Measurements from ENCODE around the gene IDI2. TPM values are rescaled to one million over a fixed set of nuclear protein-coding genes. Genes with fewer than 3 reads are reported as not detected.
"Not testable (repeated sequence)": the region's sequence is repeated elsewhere in the genome, so short reads cannot be mapped to it uniquely, and the experiment has no call there.

Gene IDI2
- total and polyA plus RNA-seq, 5 donors: 0.23 to 0.29 (median 0.23) TPM; not detected in 2

GRCh38 chr10:1029838-1030237 lies 4.2 kb upstream of the IDI2 start:
- 99% methylated on average over 7 of the region's 7 CpGs for WGBS
- H3K27me3 ChIP-seq (ENCODE audit: control insufficient read depth, insufficient read depth): no peaks in the 10 kb centered on the region
- DNase-seq (no peak), ATAC-seq (no peak)
- intact Hi-C loops (cut with DNase I): no loop called here
- H3K27ac ChIP-seq (ENCODE audit: low read length): no peak overlapping the region
- H3K4me1 ChIP-seq (ENCODE audit: control insufficient read depth, insufficient read depth, low read length): no peaks in the 10 kb centered on the region
- no peaks in the 10 kb centered on the region for H3K9me3 ChIP-seq (ENCODE audit: control insufficient read depth, low read length)
- no peak overlapping the region for H3K4me3 ChIP-seq (ENCODE audit: low read length)

- intact Hi-C loops (cut with DNase I): no loop called here
- ATAC-seq: no peak
- no peak for DNase-seq
- no peak overlapping the region for H3K27ac ChIP-seq (ENCODE audit: low read length)
- WGBS: 60% methylated on average over 6 of the region's 6 CpGs
- no peaks in the 10 kb centered on the region for H3K4me1 ChIP-seq (ENCODE audit: control insufficient read depth, insufficient read depth, low read length)
- H3K4me3 ChIP-seq (ENCODE audit: low read length): no peak overlapping the region
- no peaks in the 10 kb centered on the region for H3K9me3 ChIP-seq (ENCODE audit: control insufficient read depth, low read length)
- H3K27me3 ChIP-seq (ENCODE audit: control insufficient read depth, insufficient read depth): no peaks in the 10 kb centered on the region
Measured at GRCh38 chr10:1026578-1026977, 919 bp upstream of the IDI2 start.

GRCh38 chr10:1024103-1024502 lies 1.6 kb downstream of the IDI2 start:
- ATAC-seq: no peak
- no peaks in the 10 kb centered on the region for H3K27me3 ChIP-seq (ENCODE audit: control insufficient read depth, insufficient read depth)
- H3K4me1 ChIP-seq (ENCODE audit: control insufficient read depth, insufficient read depth, low read length): no peaks in the 10 kb centered on the region
- H3K4me3 ChIP-seq (ENCODE audit: low read length): no peak overlapping the region
- intact Hi-C loops (cut with DNase I): no loop called here
- 87% methylated on average over 12 of the region's 12 CpGs for WGBS
- H3K27ac ChIP-seq (ENCODE audit: low read length): no peak overlapping the region
- DNase-seq: no peak
- H3K9me3 ChIP-seq (ENCODE audit: control insufficient read depth, low read length): no peaks in the 10 kb centered on the region

GRCh38 chr10:1022413-1022812 lies 3.2 kb downstream of the IDI2 start:
- DNase-seq (no peak), ATAC-seq (peak; percentile 64 to 81)
- H3K4me3 ChIP-seq (ENCODE audit: low read length): peak overlapping the region; percentile 14
- no peaks in the 10 kb centered on the region for H3K27me3 ChIP-seq (ENCODE audit: control insufficient read depth, insufficient read depth)
- H3K27ac ChIP-seq (ENCODE audit: low read length): no peak overlapping the region
- 71% methylated on average over 12 of the region's 12 CpGs for WGBS
- intact Hi-C loops (cut with DNase I): no loop called here
- H3K9me3 ChIP-seq (ENCODE audit: control insufficient read depth, low read length): no peaks in the 10 kb centered on the region
- H3K4me1 ChIP-seq (ENCODE audit: control insufficient read depth, insufficient read depth, low read length): no peaks in the 10 kb centered on the region

GRCh38 chr10:1020958-1021357 lies 4.7 kb downstream of the IDI2 start:
- no peaks in the 10 kb centered on the region for H3K9me3 ChIP-seq (ENCODE audit: control insufficient read depth, low read length)
- intact Hi-C loops (cut with DNase I): no loop called here
- DNase-seq: no peak
- peak; percentile 19 to 27 for ATAC-seq
- no peaks in the 10 kb centered on the region for H3K27me3 ChIP-seq (ENCODE audit: control insufficient read depth, insufficient read depth)
- H3K4me3 ChIP-seq (ENCODE audit: low read length): no peak overlapping the region
- no peaks in the 10 kb centered on the region for H3K4me1 ChIP-seq (ENCODE audit: control insufficient read depth, insufficient read depth, low read length)
- whole genome bisulfite sequencing: 96% methylated on average over 9 of the region's 9 CpGs
- no peak overlapping the region for H3K27ac ChIP-seq (ENCODE audit: low read length)

- intact Hi-C loops (cut with DNase I): no loop called here
- no peaks in the 10 kb centered on the region for H3K27me3 ChIP-seq (ENCODE audit: control insufficient read depth, insufficient read depth)
- H3K4me3 ChIP-seq (ENCODE audit: low read length): no peak overlapping the region
- no peak for DNase-seq
- no peak overlapping the region for H3K27ac ChIP-seq (ENCODE audit: low read length)
- H3K9me3 ChIP-seq (ENCODE audit: control insufficient read depth, low read length): no peaks in the 10 kb centered on the region
- WGBS: 95% methylated on average over 10 of the region's 10 CpGs
- H3K4me1 ChIP-seq (ENCODE audit: control insufficient read depth, insufficient read depth, low read length): no peaks in the 10 kb centered on the region
- peak in 1 of 2 donors; percentile 14 for ATAC-seq
Measured at GRCh38 chr10:1020460-1020859, 5.2 kb downstream of the IDI2 start.

GRCh38 chr10:1019362-1019761 lies 6.3 kb downstream of the IDI2 start:
- 92% methylated on average over 10 of the region's 10 CpGs for WGBS
- no peaks in the 10 kb centered on the region for H3K27me3 ChIP-seq (ENCODE audit: control insufficient read depth, insufficient read depth)
- no peak overlapping the region for H3K4me3 ChIP-seq (ENCODE audit: low read length)
- intact Hi-C loops (cut with DNase I): no loop called here
- H3K9me3 ChIP-seq (ENCODE audit: control insufficient read depth, low read length): no peaks in the 10 kb centered on the region
- ATAC-seq (no peak), DNase-seq (no peak)
- H3K4me1 ChIP-seq (ENCODE audit: control insufficient read depth, insufficient read depth, low read length): no peaks in the 10 kb centered on the region
- no peak overlapping the region for H3K27ac ChIP-seq (ENCODE audit: low read length)

GRCh38 chr10:1015688-1016087 lies 10.0 kb downstream of the IDI2 start:
- ATAC-seq: no peak
- no peaks in the 10 kb centered on the region for H3K9me3 ChIP-seq (ENCODE audit: control insufficient read depth, low read length)
- H3K27ac ChIP-seq (ENCODE audit: low read length): no peak overlapping the region
- no peaks in the 10 kb centered on the region for H3K27me3 ChIP-seq (ENCODE audit: control insufficient read depth, insufficient read depth)
- 91% methylated on average over 11 of the region's 11 CpGs for WGBS
- intact Hi-C loops (cut with DNase I): no loop called here
- H3K4me1 ChIP-seq (ENCODE audit: control insufficient read depth, insufficient read depth, low read length): no peaks in the 10 kb centered on the region
- no peak for DNase-seq
- H3K4me3 ChIP-seq (ENCODE audit: low read length): no peak overlapping the region

GRCh38 chr10:1011696-1012095 lies 14.0 kb downstream of the IDI2 start:
- ATAC-seq (peak in 1 of 2 donors; percentile 29), DNase-seq (no peak)
- WGBS: 94% methylated on average over 16 of the region's 16 CpGs
- H3K4me1 ChIP-seq (ENCODE audit: control insufficient read depth, insufficient read depth, low read length): no peaks in the 10 kb centered on the region
- no peak overlapping the region for H3K4me3 ChIP-seq (ENCODE audit: low read length)
- no peaks in the 10 kb centered on the region for H3K27me3 ChIP-seq (ENCODE audit: control insufficient read depth, insufficient read depth)
- intact Hi-C loops (cut with DNase I): no loop called here
- no peaks in the 10 kb centered on the region for H3K9me3 ChIP-seq (ENCODE audit: control insufficient read depth, low read length)
- H3K27ac ChIP-seq (ENCODE audit: low read length): no peak overlapping the region

GRCh38 chr10:1010703-1011102 lies 15.0 kb downstream of the IDI2 start:
- ATAC-seq (peak; percentile 28 to 38), DNase-seq (no peak)
- Histone ChIP-seq H3K4me3 (ENCODE audit: low read length) (no peak overlapping the region), H3K4me1 (ENCODE audit: control insufficient read depth, insufficient read depth, low read length) (no peaks in the 10 kb centered on the region), H3K9me3 (ENCODE audit: control insufficient read depth, low read length) (no peaks in the 10 kb centered on the region), H3K27ac (ENCODE audit: low read length) (no peak overlapping the region), H3K27me3 (ENCODE audit: control insufficient read depth, insufficient read depth) (no peaks in the 10 kb centered on the region)
- 96% methylated on average over 7 of the region's 7 CpGs for WGBS
- intact Hi-C loops (cut with DNase I): no loop called here

- H3K27me3 ChIP-seq (ENCODE audit: control insufficient read depth, insufficient read depth); H3K4me3 ChIP-seq (ENCODE audit: low read length); H3K27ac ChIP-seq (ENCODE audit: low read length); H3K9me3 ChIP-seq (ENCODE audit: control insufficient read depth, low read length); H3K4me1 ChIP-seq (ENCODE audit: control insufficient read depth, insufficient read depth, low read length); DNase-seq; ATAC-seq; intact Hi-C loops (cut with DNase I): not testable (repeated sequence)
- WGBS: 61% methylated on average over 8 of the region's 8 CpGs
Measured at GRCh38 chr10:1009947-1010346, 15.7 kb downstream of the IDI2 start.

- DNase-seq (no peak), ATAC-seq (no peak)
- Histone ChIP-seq H3K27ac (ENCODE audit: low read length) (no peak overlapping the region), H3K4me3 (ENCODE audit: low read length) (no peak overlapping the region), H3K27me3 (ENCODE audit: control insufficient read depth, insufficient read depth) (no peaks in the 10 kb centered on the region), H3K9me3 (ENCODE audit: control insufficient read depth, low read length) (no peaks in the 10 kb centered on the region), H3K4me1 (ENCODE audit: control insufficient read depth, insufficient read depth, low read length) (no peaks in the 10 kb centered on the region)
- WGBS: 82% methylated on average over 9 of the region's 9 CpGs
- intact Hi-C loops (cut with DNase I): no loop called here
Measured at GRCh38 chr10:1009071-1009494, 16.6 kb downstream of the IDI2 start.
